Measurements from ENCODE around the gene TSPY10. TPM values are rescaled to one million over a fixed set of nuclear protein-coding genes. Genes with fewer than 3 reads are reported as not detected.

Gene TSPY10, protein sequence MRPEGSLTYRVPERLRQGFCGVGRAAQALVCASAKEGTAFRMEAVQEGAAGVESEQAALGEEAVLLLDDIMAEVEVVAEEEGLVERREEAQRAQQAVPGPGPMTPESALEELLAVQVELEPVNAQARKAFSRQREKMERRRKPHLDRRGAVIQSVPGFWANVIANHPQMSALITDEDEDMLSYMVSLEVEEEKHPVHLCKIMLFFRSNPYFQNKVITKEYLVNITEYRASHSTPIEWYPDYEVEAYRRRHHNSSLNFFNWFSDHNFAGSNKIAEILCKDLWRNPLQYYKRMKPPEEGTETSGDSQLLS
- total RNA-seq: not detected in 2 replicates

GRCh38 chrY:9527580-9527979 is at the start of gene TSPY10:
Gene TSPY10, plus strand, starts transcription at chrY:9527880. Its CDS starts 46 bp downstream, at chrY:9527926.

GRCh38 chrY:9486967-9487366 is 40.7 kb upstream of the TSPY10 start, which contains the start of gene TSPY9:
Gene TSPY9, plus strand, starts transcription at chrY:9487267. Its CDS starts 46 bp downstream, at chrY:9487313.

Other genes with a start within 250 kb of the TSPY10 start
- not detected in 2 replicates for gene TSPY4, start 190.4 kb upstream of the TSPY10 start, total RNA-seq
- gene TSPY8, start 170.1 kb upstream of the TSPY10 start, total RNA-seq: not detected in 2 replicates
- not detected in 2 replicates for gene TSPY3, start 129.5 kb upstream of the TSPY10 start, total RNA-seq
- gene TSPY1, start 60.9 kb upstream of the TSPY10 start, total RNA-seq: not detected in 2 replicates
- gene TSPY9, start 40.6 kb upstream of the TSPY10 start, total RNA-seq: not detected in 2 replicates

All from bladder microvascular endothelial cell (primary cell).